Body of pancreas (tissue), 4 donors: ENCODE measurements around the gene TMEM244. TPM values are rescaled to one million over a fixed set of nuclear protein-coding genes. Genes with fewer than 3 reads are reported as not detected.
A peak's percentile ranks its signal among the peaks of the same experiment; 100 is the strongest.

Experiments used
- ATAC-seq: fragments of 150-250 bp; one replicate; pipeline ENCODE4 v1.9.1; 2016
- DNase-seq, 4 donors: peaks; one replicate each; pipeline ENCODE4 v3.0.0-alpha.2; 2019
- H3K27ac ChIP-seq, 4 donors: fragments of 200-600 bp; sonication (generic); 1 replicate in 3 of 4; 2 replicates in 1 of 4; pipeline versions ENCODE4 v1.5.1 to v1.6.1; 2016 to 2019; ENCODE audit warnings: mild to moderate bottlenecking in 1 of 4, mixed read lengths in 1 of 4, moderate library complexity in 1 of 4
- H3K27me3 ChIP-seq, 2 donors: fragments of 200-600 bp; sonication (generic); one replicate each; pipeline ENCODE4 v1.6.0; 2016; ENCODE audit warnings: mild to moderate bottlenecking in 1 of 2
- H3K36me3 ChIP-seq, 2 donors: fragments of 200-600 bp; sonication (generic); replicated peaks in 1 of 2; 2 replicates each; pipeline ENCODE4 v1.5.1; 2016; ENCODE audit warnings: low read depth in 2 of 2; ENCODE audit not compliant: insufficient read depth in 1 of 2
- H3K4me1 ChIP-seq: fragments of 200-600 bp; sonication (generic); one replicate; pipeline ENCODE4 v1.6.0; 2016
- H3K4me3 ChIP-seq, 2 donors: fragments of 200-600 bp; sonication (generic); 1 replicate in 1 of 2; 2 replicates in 1 of 2; pipeline ENCODE4 v1.5.1; 2016 to 2019
- H3K9me3 ChIP-seq, 3 donors: fragments of 200-600 bp; sonication (generic); 1 replicate in 2 of 3; 2 replicates in 1 of 3; pipeline ENCODE4 v1.5.1; 2016
- POLR2A ChIP-seq, 3 donors: fragments of 450-650 bp; IDR thresholded peaks; one replicate each; pipeline ENCODE4 v1.6.1; 2016; ENCODE audit warnings: antibody characterized with exemption in 3 of 3, mild to moderate bottlenecking in 2 of 3
- WGBS, 2 donors: methylation state at CpG; one replicate each; pipeline ENCODE4 v1.1.5; 2017; 5-methylcytosine and 5-hydroxymethylcytosine counted together
- intact Hi-C: fragments of 100-400 bp; cut with DNase I; formaldehyde crosslinking; loops from one replicate; pipeline ENCODE4 v1.15.1; 2023
- total RNA-seq, 2 donors: library from RNA; depleted of rRNA; stranded (reverse); fragments of >200 nt; gene quantifications; one replicate each; pipeline ENCODE4 v1.1.0, GENCODE V29; 2016
- TF ChIP-seq, protein P1 (sequence below), 7 experiments: fragments of 450-650 bp in 4 of 7; fragments of 200-600 bp in 3 of 7; sonication (generic) in 3 of 7; IDR thresholded peaks; one replicate each; pipeline ENCODE4 v1.5.1; 2016 to 2019; ENCODE audit warnings: antibody characterized with exemption in 7 of 7

The TMEM244 gene
- total RNA-seq, 2 donors from 2014 or later: not detected

DNA sequence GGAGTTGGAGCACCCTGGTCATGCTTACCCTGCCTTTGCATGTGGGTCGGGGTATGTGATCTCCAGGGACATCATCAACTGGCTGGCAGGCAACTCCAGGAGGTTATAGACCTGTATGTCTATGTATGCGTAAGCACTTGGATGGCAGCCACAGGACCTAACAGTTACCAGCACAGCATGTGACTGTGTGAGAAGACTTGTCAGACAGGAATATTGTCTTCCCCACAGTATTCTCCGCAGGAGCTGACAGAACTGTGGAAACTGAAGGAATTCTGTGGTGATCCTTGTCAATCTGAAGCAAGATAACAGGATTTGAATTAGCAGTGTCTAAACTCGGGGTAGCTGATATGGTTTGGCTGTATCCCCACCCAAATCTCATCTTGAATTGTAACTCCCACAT is 59.2 kb downstream of the TMEM244 start:
- intact Hi-C loops: no loop called here
- no peaks in the 10 kb centered on the region for H3K36me3 ChIP-seq
- 68 to 69% methylated on average over 3 to 4 of the region's 4 CpGs for WGBS, 2 donors
- H3K27ac ChIP-seq: no peak overlapping the region
- DNase-seq (no peak), ATAC-seq (no peak)
- no peaks in the 10 kb centered on the region for H3K4me1 ChIP-seq
- TF ChIP-seq POLR2A (IDR thresholded peaks at IDR 0.05): no peak
- TF ChIP-seq, protein P1, sequence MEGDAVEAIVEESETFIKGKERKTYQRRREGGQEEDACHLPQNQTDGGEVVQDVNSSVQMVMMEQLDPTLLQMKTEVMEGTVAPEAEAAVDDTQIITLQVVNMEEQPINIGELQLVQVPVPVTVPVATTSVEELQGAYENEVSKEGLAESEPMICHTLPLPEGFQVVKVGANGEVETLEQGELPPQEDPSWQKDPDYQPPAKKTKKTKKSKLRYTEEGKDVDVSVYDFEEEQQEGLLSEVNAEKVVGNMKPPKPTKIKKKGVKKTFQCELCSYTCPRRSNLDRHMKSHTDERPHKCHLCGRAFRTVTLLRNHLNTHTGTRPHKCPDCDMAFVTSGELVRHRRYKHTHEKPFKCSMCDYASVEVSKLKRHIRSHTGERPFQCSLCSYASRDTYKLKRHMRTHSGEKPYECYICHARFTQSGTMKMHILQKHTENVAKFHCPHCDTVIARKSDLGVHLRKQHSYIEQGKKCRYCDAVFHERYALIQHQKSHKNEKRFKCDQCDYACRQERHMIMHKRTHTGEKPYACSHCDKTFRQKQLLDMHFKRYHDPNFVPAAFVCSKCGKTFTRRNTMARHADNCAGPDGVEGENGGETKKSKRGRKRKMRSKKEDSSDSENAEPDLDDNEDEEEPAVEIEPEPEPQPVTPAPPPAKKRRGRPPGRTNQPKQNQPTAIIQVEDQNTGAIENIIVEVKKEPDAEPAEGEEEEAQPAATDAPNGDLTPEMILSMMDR (IDR thresholded peaks at IDR 0.05): no peak
- no peaks in the 10 kb centered on the region for H3K9me3 ChIP-seq
- no peak overlapping the region for H3K4me3 ChIP-seq
- no peaks in the 10 kb centered on the region for H3K27me3 ChIP-seq

DNA sequence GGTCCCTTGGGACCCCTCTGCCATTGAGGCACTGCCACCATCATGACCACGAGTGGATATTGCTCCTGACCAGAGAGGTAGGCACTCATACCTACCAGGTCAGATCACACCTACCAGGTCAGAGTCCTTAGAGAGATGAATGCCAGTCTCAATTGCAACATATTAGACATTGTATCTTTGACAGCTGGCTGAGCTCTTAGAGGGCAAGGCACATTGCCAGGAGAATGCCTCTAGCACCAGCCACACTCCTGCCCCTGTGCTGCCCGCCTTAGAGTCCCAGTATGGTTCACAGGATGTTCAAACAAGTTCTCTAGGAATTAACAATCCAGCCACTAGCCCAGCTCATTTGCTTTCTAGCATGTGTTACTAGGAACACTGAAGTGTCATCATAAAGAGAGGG is 65.9 kb downstream of the TMEM244 start:
- no peak for ATAC-seq
- no peaks in the 10 kb centered on the region for H3K9me3 ChIP-seq
- WGBS, 2 donors: 41 to 53% methylated on average over 2 of the region's 2 CpGs
- H3K4me3 ChIP-seq: no peak overlapping the region
- peak in 1 of 4 donors; percentile 16 for DNase-seq
- H3K27me3 ChIP-seq: no peaks in the 10 kb centered on the region
- no peaks in the 10 kb centered on the region for H3K4me1 ChIP-seq
- intact Hi-C loops: no loop called here
- no peaks in the 10 kb centered on the region for H3K36me3 ChIP-seq
- H3K27ac ChIP-seq: no peak overlapping the region
- TF ChIP-seq, protein P1 (IDR thresholded peaks at IDR 0.05): no peak
- no peak for TF ChIP-seq POLR2A (IDR thresholded peaks at IDR 0.05)

DNA sequence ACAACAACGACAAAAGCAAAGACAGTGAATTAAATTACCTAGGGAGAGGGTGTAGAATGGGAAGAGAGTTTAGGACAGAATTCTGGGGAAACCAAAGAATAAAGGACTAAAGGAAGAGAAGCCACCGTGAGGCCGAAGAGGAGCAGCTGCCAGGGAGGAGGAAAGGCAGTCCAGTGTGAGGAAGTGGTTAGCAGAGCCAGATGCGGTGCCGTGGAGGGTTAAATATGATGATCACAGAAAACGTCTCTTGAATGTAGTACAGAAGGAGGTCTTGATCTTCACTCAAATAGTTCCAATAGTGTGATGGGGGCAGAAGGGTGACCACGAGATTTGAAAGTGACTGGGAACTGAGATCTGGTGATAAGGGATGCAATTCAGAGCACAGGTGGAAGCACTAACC is 67.7 kb downstream of the TMEM244 start:
- no peak overlapping the region for H3K27ac ChIP-seq
- no peak for TF ChIP-seq POLR2A (IDR thresholded peaks at IDR 0.05)
- TF ChIP-seq, protein P1 (IDR thresholded peaks at IDR 0.05): no peak
- no peak overlapping the region for H3K4me3 ChIP-seq
- ATAC-seq: no peak
- H3K4me1 ChIP-seq: no peaks in the 10 kb centered on the region
- no peaks in the 10 kb centered on the region for H3K27me3 ChIP-seq
- 55 to 70% methylated on average over 7 of the region's 7 CpGs for WGBS, 2 donors
- intact Hi-C loops: no loop called here
- no peaks in the 10 kb centered on the region for H3K9me3 ChIP-seq
- no peaks in the 10 kb centered on the region for H3K36me3 ChIP-seq
- no peak for DNase-seq

DNA sequence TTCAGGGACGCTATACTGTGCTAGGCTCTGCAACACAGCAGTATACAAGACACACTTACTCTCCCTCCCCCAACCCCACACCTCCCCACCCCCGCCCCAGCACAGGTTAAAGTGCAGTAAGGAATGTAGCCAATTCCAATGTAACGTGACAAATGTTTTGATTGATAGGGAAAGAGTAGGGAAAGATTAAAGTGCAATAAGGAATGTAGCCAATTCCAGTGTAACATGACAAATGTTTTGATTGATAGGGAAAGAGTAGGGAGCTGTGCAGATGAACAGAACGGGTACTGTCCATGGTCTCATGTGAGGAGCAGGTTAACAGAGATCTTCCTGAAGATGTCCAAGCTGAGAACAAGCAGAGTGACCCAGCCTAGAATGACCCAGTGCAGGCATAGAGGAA is 69.1 kb downstream of the TMEM244 start:
- no peak for ATAC-seq
- no peak overlapping the region for H3K27ac ChIP-seq
- no peak overlapping the region for H3K4me3 ChIP-seq
- TF ChIP-seq POLR2A (IDR thresholded peaks at IDR 0.05): no peak
- no peaks in the 10 kb centered on the region for H3K36me3 ChIP-seq
- intact Hi-C loops: no loop called here
- no peaks in the 10 kb centered on the region for H3K4me1 ChIP-seq
- H3K9me3 ChIP-seq: no peaks in the 10 kb centered on the region
- no peak for DNase-seq
- no peaks in the 10 kb centered on the region for H3K27me3 ChIP-seq
- WGBS, 2 donors: 10 to 21% methylated on average over 4 of the region's 4 CpGs

DNA sequence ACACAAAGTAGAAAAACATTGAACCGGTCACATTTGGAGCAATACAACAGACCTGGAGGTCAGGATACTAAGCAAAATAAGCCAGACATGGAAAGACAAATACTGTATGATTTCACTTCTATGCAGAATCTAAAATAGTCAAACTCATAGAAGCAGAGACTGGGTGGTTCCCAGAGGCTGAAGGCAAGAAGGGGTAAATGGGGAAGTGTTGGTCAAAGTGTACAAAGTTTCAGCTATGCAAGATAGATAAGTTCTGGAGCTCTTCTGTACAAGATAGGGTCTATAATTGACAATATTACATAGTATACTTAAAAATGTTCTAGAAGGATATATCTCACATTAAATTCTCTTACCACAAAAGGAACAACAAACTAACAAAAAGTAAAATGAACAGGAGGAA is 70.3 kb downstream of the TMEM244 start:
- no peak overlapping the region for H3K27ac ChIP-seq
- H3K4me3 ChIP-seq: no peak overlapping the region
- no peak for DNase-seq
- no peak for TF ChIP-seq POLR2A (IDR thresholded peaks at IDR 0.05)
- TF ChIP-seq, protein P1 (IDR thresholded peaks at IDR 0.05): no peak
- no peaks in the 10 kb centered on the region for H3K9me3 ChIP-seq
- intact Hi-C loops: no loop called here
- no peak for ATAC-seq
- 95 to 97% methylated on average over 1 of the region's 1 CpG for WGBS, 2 donors
- no peaks in the 10 kb centered on the region for H3K4me1 ChIP-seq
- H3K36me3 ChIP-seq: no peaks in the 10 kb centered on the region
- H3K27me3 ChIP-seq: no peaks in the 10 kb centered on the region
